ENCODE results near the gene MS4A4E. TPM values are rescaled to one million over a fixed set of nuclear protein-coding genes. Genes with fewer than 3 reads are reported as not detected.

MS4A4E gene
- total and polyA plus RNA-seq, 2 donors (not counting 3 experiments of a cell fraction or from before 2014, with no cell fraction given) = not detected

GRCh38 chr11:60175860-60176275 lies 67.1 kb downstream of the MS4A4E start:
- Histone ChIP-seq H3K9ac (replicated peaks; ENCODE audit: extremely low read depth, insufficient read depth, low read length) (no peak overlapping the region), H3K79me2 (ENCODE audit: control insufficient read depth, insufficient read depth, low read length) (no peaks in the 10 kb centered on the region), H3K9me3 (replicated peaks; ENCODE audit: control insufficient read depth, insufficient read depth, low read length) (no peaks in the 10 kb centered on the region), H3K27me3 (ENCODE audit: control insufficient read depth in 2 of 2, insufficient read depth in 2 of 2, low read length in 2 of 2) (no peaks in the 10 kb centered on the region), H3K36me3 (ENCODE audit: control insufficient read depth in 2 of 2, extremely low read depth in 1 of 2, insufficient read depth in 2 of 2, low read length in 2 of 2) (no peaks in the 10 kb centered on the region), H2AFZ (ENCODE audit: low read depth, low read length) (no peak overlapping the region), H3K9me1 (replicated peaks; ENCODE audit: control insufficient read depth, extremely low read depth, insufficient read depth, low read length) (no peaks in the 10 kb centered on the region), H3K27ac (ENCODE audit: insufficient read depth, low read depth, low read length) (no peak overlapping the region), H3K4me2 (ENCODE audit: insufficient read depth, low read length) (no peak overlapping the region), H4K20me1 (replicated peaks; ENCODE audit: control insufficient read depth, extremely low read depth, insufficient read depth, low read length) (no peaks in the 10 kb centered on the region), H3K4me1 (ENCODE audit: control insufficient read depth, extremely low read depth, insufficient read depth, low read length) (peaks cover 8% of the 10 kb centered on the region), H3K4me3 (replicated peaks in 1 of 3; ENCODE audit: insufficient read depth in 1 of 3, low read depth in 1 of 3, low read length in 3 of 3) (no peak overlapping the region)
- DNase-seq (ENCODE audit: low read depth, low spot score) (no peak), FAIRE-seq (no peak)
- TF ChIP-seq GATA2 (IDR thresholded peaks at IDR 0.05; ENCODE audit: insufficient read depth, insufficient read length, low read depth, low read length) (no peak), MYC (IDR thresholded peaks at IDR 0.05; ENCODE audit: low read depth, low read length) (no peak), FOS (IDR thresholded peaks at IDR 0.05; ENCODE audit: borderline replicate concordance, insufficient read depth, low read length) (no peak), POLR2A (IDR thresholded peaks at IDR 0.05; ENCODE audit: low read depth, low read length) (no peak), EZH2 (IDR thresholded peaks at IDR 0.05; ENCODE audit: borderline replicate concordance, low read depth, low read length, severe bottlenecking) (no peak), POLR2AphosphoS5 (IDR thresholded peaks at IDR 0.05; ENCODE audit: insufficient read depth, low read depth, low read length) (no peak), JUN (IDR thresholded peaks at IDR 0.05; ENCODE audit: borderline replicate concordance, insufficient read depth, insufficient read length, low read depth) (no peak)
- TF ChIP-seq, protein P1, sequence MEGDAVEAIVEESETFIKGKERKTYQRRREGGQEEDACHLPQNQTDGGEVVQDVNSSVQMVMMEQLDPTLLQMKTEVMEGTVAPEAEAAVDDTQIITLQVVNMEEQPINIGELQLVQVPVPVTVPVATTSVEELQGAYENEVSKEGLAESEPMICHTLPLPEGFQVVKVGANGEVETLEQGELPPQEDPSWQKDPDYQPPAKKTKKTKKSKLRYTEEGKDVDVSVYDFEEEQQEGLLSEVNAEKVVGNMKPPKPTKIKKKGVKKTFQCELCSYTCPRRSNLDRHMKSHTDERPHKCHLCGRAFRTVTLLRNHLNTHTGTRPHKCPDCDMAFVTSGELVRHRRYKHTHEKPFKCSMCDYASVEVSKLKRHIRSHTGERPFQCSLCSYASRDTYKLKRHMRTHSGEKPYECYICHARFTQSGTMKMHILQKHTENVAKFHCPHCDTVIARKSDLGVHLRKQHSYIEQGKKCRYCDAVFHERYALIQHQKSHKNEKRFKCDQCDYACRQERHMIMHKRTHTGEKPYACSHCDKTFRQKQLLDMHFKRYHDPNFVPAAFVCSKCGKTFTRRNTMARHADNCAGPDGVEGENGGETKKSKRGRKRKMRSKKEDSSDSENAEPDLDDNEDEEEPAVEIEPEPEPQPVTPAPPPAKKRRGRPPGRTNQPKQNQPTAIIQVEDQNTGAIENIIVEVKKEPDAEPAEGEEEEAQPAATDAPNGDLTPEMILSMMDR (IDR thresholded peaks at IDR 0.05; ENCODE audit: extremely low read depth in 1 of 2, insufficient read depth in 1 of 2, low read depth in 1 of 2, low read length in 2 of 2) = no peak
- TF ChIP-seq, protein P2, sequence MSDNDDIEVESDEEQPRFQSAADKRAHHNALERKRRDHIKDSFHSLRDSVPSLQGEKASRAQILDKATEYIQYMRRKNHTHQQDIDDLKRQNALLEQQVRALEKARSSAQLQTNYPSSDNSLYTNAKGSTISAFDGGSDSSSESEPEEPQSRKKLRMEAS (IDR thresholded peaks at IDR 0.05; ENCODE audit: insufficient read depth, insufficient read length) = no peak
- ChIA-PET CTCF (interaction anchor here (1.4 kb wide), 1 partner anchor 76 kb away, joined by 7 read pairs; no protein-coding TSS in a partner anchor), POLR2A (no interaction called here)
- intact Hi-C loops (cut with micrococcal nuclease) (no loop called here), dilution Hi-C loops (cut with MboI; ENCODE audit: extremely low pct_ligation_motif_present, low sequenced_read_pairs) (no loop called here)
- BruUV-seq (replicated peaks) = no TSS peak

Measured in endothelial cell of umbilical vein (primary cell).